GM12872 (cell line): ENCODE data around the gene CTAGE1.

ENCODE experiments used
- TF ChIP-seq, protein P1 (sequence below): IDR thresholded peaks from 3 replicates; pipeline ENCODE4 v1.5.1; 2011; ENCODE audit warnings: low read depth, mild to moderate bottlenecking, low read length, moderate library complexity; ENCODE audit not compliant: insufficient read depth

CTAGE1 gene

DNA sequence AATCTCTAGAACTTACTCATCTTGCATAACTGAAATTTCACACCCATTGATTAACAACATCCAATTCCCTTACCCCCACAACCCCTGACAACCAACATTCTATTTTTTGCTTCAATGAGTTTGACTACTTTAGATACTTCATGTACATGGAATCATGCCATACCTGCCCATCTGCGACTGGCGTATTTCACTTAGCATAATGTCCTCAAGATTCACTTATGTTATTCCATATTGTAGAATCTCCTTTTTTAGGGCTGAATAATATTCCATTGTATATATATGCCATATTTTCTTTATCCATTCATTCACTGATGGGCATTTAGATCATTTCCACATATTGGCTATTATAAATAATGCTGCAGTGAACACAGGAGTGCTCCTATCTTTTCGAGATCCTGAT lies 13.8 kb downstream of the CTAGE1 start:
- TF ChIP-seq, protein P1, sequence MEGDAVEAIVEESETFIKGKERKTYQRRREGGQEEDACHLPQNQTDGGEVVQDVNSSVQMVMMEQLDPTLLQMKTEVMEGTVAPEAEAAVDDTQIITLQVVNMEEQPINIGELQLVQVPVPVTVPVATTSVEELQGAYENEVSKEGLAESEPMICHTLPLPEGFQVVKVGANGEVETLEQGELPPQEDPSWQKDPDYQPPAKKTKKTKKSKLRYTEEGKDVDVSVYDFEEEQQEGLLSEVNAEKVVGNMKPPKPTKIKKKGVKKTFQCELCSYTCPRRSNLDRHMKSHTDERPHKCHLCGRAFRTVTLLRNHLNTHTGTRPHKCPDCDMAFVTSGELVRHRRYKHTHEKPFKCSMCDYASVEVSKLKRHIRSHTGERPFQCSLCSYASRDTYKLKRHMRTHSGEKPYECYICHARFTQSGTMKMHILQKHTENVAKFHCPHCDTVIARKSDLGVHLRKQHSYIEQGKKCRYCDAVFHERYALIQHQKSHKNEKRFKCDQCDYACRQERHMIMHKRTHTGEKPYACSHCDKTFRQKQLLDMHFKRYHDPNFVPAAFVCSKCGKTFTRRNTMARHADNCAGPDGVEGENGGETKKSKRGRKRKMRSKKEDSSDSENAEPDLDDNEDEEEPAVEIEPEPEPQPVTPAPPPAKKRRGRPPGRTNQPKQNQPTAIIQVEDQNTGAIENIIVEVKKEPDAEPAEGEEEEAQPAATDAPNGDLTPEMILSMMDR, result no peak

- TF ChIP-seq, protein P1, result no peak
Observed at GRCh38 chr18:22399949-22400348, 17.8 kb downstream of the CTAGE1 start.

DNA sequence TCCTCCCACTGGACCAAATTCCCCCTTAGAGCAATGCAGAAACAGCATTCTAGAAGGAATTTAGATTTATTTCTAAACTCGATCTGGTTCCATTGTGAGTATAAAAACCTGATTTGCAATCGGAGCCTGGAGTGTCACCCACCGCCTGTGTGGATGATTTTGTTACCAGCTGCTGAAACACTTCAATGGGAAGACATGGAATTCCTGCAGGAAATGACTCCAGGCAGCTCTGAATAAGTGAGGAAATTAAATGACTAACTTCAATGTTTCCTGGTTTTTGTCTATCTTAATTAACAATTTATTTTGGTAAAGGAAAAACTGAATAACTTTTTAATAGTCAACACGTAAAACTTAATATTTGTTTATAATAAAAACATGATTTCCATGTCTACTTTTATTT lies 19.3 kb downstream of the CTAGE1 start:
- TF ChIP-seq, protein P1, result no peak

GRCh38 chr18:22394428-22394827 lies 23.3 kb downstream of the CTAGE1 start:
- TF ChIP-seq, protein P1, result no peak

DNA sequence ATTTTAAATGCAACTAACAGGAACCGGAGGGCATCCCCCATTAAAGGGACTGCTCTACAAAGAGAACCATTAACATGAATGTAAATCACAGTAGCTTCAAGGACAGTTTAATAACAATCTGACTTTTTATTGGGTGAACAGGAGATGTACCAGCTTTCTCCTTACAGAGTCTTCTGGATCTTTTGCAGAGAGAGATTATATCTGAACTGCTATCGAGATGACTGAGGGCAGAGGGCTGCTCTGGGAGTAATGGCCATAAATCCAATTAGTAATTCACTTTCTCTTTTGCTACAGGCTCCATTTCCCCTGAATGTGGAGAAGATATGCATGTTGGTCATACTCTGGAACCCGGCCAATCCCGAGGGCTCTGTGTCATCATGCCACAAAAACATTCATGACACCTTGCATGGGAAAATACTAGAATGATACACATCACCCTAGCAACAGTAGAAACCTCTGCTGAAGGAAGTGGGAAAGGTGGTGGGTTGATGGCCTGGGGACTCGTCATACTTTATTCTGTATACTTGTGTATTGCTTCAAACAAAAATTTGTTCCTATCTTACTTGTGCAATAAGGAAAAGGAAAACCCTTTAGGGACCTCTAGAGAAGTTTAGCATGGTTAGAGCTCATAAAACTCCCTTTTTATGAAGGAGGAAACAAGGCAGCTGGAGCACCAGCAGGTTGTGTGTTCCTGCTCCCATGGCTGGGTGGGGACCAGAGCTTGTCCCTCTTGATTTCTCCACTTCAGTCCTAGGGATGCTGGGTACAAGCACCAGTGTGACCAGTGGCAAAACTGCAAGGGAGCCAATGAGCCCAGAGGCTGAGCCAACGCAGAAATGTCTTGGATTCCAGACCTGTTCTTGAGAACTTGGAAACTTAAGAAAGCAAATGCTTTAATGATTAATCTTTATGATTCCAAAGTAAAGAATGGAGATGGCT lies 26.0 kb downstream of the CTAGE1 start:
- TF ChIP-seq, protein P1, result no peak

GRCh38 chr18:22387787-22388186 lies 29.9 kb downstream of the CTAGE1 start:
- TF ChIP-seq, protein P1, result no peak

- TF ChIP-seq, protein P1, result no peak
Observed at GRCh38 chr18:22387364-22387763, 30.4 kb downstream of the CTAGE1 start.
